ENCODE measurements around the gene CEP72. TPM values are rescaled to one million over a fixed set of nuclear protein-coding genes. Genes with fewer than 3 reads are reported as not detected.
"Not testable (repeated sequence)": the region's sequence is repeated elsewhere in the genome, so short reads cannot be mapped to it uniquely, and the experiment has no call there.

CEP72 gene, protein sequence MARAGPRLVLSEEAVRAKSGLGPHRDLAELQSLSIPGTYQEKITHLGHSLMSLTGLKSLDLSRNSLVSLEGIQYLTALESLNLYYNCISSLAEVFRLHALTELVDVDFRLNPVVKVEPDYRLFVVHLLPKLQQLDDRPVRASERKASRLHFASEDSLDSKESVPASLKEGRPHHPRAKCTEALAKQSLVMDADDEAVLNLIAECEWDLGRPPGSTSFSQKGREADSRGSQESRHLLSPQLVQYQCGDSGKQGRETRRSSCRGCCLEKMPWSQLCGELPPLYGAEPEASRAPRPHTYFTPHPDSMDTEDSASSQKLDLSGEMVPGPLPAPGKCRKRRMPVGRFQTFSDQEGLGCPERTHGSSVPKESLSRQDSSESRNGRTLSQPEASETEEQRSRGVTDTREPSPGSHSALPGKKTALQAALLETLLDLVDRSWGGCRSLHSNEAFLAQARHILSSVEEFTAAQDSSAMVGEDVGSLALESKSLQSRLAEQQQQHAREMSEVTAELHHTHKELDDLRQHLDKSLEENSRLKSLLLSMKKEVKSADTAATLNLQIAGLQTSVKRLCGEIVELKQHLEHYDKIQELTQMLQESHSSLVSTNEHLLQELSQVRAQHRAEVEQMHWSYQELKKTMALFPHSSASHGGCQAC
- 1 to 10 TPM; 4.1 to 8.2 TPM for total RNA-seq
- long read RNA-seq, partial matches to known transcripts: 0 of 3 reads
- long read RNA-seq, other reads (novel, unspliced or antisense): 2 of 3 reads

DNA sequence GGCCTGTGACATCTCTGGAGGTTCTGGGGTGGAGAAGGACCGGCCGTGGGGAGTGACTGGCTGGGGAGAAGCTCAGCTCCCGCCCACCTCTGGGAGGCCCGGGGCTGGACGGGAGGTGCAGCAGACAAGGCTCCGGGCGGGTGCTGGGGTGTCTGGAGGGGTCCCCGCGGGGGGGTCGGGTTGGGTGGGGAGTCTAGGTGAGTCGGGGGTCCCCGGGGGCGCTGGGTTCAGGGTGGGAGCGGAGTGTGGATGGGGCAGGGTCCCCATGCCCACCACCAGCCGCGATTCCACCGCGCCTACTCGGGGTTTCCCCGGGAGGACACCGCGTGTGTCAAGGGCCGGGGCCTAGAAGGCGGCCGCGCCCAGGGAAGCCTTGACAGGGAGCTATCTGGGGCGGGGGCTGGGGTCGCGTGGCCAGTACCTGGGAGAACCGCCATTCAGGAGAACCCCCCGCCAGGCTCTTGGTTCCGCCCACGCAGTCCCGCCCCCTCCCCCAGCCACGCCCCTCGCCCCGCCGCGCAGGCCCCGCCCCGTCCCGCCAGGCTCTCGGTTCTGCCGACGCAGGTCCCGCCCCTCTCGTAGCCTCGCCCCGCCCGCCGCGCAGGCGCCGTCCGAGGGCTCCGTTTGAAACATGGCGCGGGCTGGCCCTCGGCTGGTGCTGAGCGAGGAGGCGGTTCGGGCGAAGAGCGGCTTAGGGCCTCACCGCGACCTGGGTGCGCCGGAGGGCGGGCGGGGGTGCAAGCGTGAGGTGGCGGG is at the start of gene CEP72:
Gene CEP72, plus strand, starts transcription at position 610 of the 756 bp plus-strand sequence. Its CDS starts 22 bp downstream, at position 632.
- ATAC-seq: peak; percentile 95
- intact Hi-C loops (cut with DNase I, micrococcal nuclease): no loop called here
- peak; percentile 87 to 92 for DNase-seq

DNA sequence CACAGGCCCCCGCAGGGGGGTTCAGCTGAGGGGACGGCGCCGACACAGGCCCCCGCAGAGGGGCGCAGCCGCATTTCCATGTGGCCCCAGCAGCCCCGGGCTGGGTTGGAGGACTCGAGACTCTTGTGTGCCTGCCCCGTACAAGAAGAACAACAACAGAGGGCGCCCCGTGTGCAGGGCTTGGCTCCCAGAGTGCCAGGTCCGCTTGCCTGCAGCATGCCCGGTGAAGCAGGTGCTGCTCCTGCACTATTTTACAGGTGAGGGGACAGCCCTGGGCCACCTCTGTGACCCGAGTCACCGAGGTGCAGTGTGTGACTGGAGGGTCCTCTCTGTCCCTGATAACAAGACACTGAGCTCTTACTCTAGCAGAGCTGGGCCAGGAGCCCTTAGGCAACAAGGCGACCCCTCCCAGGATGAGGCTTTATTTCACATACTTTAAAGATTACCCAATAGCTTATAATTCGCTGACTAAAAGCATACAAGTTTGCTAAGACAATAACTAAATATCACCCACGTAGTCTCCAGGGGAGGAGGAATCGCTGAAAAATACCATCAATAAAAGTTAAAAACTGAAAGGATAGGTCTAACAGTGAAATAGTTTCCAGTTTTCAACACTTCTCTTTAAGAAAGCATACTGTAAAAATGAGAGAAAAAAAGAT is 46.2 kb upstream of the CEP72 start:
- DNase-seq: peak in 1 of 2 donors; percentile 52
- intact Hi-C loops (cut with DNase I, micrococcal nuclease): no loop called here

DNA sequence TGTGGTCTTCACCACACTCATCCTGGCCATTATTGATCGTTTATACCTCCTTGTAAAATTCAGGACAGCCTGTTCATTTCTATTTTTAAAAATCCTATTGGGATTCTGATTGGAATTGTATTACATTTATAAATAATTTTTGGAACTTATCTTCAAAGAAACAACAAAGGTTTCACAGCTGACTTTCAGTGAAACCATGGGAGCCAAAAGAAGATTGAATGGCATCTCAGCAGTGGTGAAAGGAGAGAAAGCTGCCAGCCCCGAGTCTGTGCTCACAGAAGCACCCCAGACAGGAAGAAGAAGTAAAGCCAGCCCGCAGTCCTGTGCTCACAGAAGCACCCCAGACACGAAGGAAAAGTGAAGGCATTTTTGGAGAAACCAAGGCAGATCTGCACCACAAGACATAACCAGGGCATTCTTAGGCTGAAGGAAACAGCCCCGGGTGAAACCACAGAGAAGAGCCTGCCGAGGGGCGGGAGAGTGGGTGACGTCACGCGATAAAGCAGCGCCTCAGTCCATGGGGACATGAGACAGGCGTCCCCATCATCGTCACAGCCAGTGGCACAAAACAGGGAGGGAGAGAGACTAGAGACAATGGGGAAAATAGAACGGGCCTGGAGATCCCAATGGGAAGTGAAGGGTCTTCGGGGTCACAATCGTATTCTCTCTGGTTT is 45.4 kb upstream of the CEP72 start:
- no peak for ATAC-seq
- intact Hi-C loops (cut with DNase I, micrococcal nuclease): no loop called here
- no peak for DNase-seq

More for the DNA sequence above, 46.2 kb upstream of the CEP72 start:
- ATAC-seq: peak; percentile 81

DNA sequence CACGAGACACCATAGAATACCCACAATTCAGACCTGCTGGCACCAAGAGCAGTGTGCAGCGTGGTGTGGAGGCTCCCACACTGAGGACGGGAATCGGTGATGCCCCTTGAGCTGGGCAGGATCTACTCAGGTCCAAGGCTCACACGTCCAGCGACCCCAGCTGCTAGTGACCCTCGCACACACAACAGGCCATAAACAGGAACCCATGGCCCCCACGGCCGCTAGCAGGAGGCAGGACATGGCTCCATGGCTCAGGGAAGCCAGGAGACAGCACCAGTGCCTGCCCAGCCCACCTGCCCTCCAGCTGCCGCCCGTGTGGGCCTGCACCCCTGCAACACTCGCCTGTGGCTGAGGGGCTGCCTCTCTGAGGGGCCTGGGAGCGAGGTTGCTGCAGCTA is 44.5 kb upstream of the CEP72 start:
- intact Hi-C loops (cut with DNase I, micrococcal nuclease): no loop called here
- ATAC-seq: no peak
- DNase-seq: no peak

DNA sequence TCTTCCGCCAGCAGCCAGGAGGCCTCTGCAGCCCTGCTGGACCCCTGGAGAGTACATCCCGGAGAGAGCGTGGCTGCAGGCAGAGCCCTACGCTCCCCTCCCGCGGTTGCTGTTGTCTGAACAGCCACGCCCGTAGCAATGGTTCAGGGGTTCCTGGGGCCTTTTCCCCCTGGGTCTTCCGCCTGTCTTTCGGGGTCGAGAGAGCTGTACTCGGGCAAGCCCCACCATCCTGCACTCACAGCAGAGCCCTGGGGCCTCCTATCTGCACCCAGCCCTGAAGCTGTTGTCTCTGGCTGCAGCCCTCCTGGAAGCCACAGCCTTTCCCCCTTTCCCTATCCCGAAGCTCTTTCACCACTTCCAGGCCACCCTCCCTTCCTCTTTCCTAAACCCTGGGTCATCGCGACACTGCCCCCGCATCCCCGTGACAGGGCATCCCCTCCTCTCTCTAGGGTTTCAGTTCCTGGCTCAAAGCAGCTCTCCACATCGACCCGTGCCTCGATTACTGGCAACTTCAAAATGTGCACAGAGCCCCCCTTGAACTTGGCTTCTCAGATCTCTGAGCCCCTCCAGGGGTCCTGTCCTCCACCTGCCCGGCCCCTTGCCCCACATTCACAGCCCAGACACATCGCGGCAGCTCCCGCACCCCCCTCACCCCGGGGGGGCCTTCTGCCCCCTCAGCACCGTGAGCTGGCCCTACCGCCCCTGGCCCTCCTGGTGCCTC is 43.9 kb upstream of the CEP72 start:
- no peak for ATAC-seq
- intact Hi-C loops (cut with DNase I, micrococcal nuclease): no loop called here

DNA sequence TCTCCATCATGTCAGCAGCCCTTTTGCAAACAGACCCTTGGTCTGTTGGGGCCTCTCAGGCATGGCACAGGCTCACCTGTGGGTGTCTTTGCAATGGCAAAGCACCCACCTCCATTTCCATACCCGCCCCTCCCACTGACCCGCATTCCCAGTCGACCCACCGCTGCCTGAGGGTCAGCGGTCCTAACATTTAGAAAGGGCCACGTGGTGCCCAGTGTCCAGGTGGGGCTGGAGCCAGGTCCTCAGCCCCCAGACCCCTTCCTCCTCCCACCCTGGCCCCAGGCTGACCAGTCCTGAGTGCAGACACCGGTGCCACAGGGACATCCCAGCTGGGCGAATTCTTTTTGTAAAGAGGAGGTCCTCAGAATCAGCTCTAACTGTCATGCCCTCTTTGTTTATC is 43.3 kb upstream of the CEP72 start:
- DNase-seq (no peak), ATAC-seq (no peak)
- intact Hi-C loops (cut with DNase I, micrococcal nuclease): no loop called here

More for the DNA sequence above, 43.9 kb upstream of the CEP72 start:
- no peak for DNase-seq

DNA sequence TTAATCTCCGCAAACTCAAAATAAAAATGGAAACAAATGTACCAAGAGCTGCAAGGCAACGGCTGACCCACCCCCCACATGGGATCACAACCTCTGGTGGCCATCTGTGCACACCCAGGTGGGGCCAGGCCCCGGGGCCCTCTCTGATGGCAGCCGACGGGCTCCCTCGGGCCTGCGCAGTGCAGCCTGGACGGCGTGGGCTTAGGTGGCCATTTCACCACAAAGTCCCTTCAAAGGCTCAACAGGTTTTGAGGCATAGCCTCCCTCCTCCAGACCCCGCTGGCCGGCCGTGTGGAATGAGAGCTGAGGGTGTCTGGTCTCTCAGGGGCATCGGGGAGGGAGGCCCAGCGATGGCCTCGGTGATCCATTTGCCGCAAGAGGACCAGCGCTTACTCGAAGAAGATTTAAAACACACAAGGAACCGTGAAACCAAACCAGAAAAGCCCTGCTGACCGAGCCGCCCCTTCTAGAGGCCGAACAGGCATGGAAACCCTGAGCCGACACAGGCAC is 42.7 kb upstream of the CEP72 start:
- DNase-seq (no peak), ATAC-seq (no peak)
- intact Hi-C loops (cut with DNase I, micrococcal nuclease): no loop called here

DNA sequence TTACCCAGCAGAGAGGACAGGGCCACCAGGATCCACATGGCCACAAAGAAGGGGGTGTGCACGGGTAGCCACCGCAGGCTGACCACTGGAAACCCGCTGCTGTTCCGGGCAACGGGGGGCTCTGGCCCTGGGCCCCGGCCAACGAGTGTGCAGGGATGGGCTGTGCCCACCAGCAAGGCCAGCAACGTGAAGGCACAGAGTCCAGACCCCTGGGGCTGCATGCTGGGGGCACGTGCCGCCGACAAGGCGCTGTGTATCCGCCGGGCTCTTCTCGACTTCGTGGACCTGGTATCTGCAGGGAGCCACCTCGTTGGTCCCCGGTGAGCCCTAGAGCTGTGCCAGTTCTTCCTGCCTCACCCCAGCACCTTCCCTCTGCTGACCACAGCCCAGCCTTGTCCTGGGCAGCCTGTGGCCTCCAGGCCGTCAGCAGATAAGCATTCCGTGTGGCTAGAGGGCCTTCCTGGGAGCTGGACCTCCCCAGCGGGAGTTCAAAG is 42.2 kb upstream of the CEP72 start:
- intact Hi-C loops (cut with DNase I, micrococcal nuclease): no loop called here
- DNase-seq (no peak), ATAC-seq (no peak)

DNA sequence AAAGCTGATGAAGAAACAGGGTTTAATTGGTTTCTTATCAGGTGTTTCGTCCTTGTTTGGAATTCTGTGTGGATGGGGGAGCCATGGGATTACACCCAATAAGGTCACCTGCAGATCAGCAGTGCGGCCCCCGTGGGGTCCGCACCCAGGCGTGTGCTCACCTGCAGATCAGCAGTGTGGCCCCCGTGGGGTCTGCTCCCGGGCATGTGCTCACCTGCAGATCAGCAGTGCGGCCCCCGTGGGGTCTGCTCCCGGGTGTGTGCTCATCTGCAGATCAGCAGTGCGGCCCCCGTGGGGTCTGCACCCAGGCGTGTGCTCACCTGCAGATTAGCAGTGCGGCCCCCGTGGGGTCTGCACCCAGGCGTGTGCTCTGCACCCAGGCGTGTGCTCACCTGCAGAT is 41.7 kb upstream of the CEP72 start:
- no peak for DNase-seq

DNA sequence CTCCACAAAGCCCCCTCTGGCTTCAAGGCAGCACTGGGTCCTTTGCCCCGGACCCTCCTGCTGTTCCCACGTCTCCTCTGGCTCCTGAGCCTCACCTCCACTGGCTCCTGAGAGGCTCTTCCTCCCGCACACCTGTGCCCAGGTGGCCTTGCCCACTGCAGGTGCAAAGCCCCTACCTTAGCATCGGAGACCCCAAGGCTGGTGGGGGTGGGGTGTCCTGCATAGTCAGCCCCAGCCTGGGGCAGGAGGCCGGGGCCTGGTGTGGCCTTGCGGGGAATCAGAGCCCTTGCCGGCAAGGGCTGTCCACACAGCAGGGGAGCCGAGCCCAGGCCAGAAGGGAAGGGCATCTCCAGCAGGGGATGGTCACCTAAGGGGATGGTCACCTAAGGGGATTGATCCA is 41.3 kb upstream of the CEP72 start:
- no peak for DNase-seq
- no peak for ATAC-seq
- intact Hi-C loops (cut with DNase I, micrococcal nuclease): no loop called here

More for the DNA sequence above, 41.7 kb upstream of the CEP72 start:
- ATAC-seq: no peak
- intact Hi-C loops (cut with DNase I, micrococcal nuclease): no loop called here

DNA sequence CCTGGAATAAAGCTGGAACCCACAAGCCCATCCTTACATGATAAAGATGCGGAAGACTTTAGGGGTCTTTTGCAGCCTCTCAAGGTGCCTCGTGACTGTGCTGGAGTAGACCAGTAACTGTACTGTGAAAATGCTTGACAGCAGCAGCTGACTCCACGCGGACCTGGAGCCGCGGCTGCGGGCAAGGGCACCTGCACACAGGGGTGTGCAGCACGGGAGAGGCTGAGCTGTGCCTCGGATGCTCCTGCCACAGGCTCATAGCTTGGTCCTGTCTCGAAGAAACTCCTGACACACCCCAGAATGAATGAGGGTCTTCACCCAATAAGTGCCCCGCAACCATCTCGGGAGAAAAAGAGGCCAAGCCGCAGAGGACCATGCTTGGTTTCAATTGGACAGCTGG is 40.3 kb upstream of the CEP72 start:
- intact Hi-C loops (cut with DNase I, micrococcal nuclease): no loop called here
- DNase-seq: no peak
- ATAC-seq: no peak

DNA sequence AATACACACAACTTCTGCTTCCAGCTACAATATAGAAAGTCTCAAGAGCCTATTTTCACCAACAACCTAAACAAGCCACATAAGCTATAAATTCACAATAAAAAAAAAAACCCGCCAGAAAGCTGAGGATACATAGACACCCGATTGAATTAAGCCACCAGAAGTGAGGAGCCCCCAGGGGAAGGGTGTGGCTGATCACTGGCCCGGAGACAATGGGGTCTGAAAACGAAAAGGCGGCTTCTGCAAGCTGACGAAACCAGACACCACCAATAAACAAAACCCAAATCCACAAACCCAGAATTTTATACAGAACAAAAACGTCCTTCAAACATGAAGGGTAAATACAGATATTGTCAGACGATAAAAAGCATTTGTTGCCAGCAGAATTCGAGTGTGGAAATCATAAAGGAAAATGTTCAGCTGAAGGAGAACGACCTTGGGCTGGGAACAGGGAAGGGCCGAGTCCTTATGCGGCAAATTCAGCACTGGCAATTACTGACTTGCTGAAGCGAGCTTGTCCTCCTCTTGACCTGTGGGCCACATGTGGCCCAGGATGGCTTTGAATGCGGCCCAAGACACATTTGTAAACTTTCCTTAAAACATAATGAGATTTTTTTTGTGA is 39.6 kb upstream of the CEP72 start:
- no peak for ATAC-seq
- intact Hi-C loops (cut with DNase I, micrococcal nuclease): no loop called here
- no peak for DNase-seq

DNA sequence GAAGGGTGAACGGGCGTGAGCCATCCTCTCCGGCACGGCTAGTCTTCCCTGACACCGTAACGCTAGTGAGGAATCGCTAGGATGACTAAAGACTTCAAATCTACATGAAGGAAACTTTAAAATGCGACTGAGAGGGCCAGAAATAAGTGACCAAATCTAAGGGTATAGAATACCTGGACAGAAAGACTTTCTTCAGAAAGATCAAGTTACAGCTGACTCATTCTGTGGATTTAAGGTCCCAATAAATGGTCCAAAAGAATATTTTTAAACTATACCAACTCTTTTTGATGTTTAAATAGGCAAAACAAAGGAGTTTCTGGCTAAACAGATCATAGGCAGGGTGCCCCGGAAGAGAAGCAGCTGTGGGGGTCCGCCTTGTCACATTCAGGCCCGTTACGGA is 38.9 kb upstream of the CEP72 start:
- intact Hi-C loops (cut with DNase I, micrococcal nuclease): no loop called here
- ATAC-seq: no peak
- no peak for DNase-seq

DNA sequence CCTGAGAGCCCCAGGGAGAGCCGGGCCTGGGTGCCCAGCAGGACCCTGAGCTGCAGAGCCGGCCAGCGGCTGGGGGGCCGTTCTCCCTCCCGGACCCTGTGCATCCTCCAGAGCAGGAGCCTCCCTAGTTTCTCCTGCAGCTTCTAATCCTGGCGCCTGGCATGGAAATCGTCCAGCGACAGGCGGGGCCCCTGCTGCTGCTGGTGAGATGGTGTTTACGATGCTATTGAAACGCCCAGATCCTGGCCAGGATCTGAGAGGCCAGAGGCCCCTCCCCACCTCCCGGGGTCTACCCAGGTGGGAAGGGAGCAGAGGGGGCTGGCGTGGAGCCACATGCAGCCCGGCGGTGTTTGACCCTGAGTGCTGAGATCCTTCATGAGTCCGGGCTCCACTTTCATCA is 38.2 kb upstream of the CEP72 start:
- intact Hi-C loops (cut with DNase I, micrococcal nuclease): no loop called here
- no peak for DNase-seq
- ATAC-seq: no peak

DNA sequence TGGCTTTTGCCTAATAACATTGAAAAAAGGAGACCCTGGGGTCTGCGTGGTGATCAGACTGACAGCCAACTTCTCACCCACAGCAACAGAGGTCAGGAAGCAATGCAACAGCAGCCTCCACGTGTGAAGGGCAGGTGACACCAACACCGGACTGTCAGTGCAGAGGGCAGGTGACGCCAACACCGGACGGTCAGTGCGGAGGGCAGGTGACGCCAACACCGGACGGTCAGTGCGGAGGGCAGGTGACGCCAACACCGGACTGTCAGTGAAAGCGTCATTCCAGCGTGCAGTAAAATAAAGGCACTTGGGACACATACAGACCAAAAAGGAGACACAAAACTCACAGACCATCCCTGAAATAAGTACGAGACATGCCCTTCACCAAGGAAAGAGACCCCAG is 37.2 kb upstream of the CEP72 start:
- ATAC-seq (no peak), DNase-seq (no peak)
- intact Hi-C loops (cut with DNase I, micrococcal nuclease): no loop called here

DNA sequence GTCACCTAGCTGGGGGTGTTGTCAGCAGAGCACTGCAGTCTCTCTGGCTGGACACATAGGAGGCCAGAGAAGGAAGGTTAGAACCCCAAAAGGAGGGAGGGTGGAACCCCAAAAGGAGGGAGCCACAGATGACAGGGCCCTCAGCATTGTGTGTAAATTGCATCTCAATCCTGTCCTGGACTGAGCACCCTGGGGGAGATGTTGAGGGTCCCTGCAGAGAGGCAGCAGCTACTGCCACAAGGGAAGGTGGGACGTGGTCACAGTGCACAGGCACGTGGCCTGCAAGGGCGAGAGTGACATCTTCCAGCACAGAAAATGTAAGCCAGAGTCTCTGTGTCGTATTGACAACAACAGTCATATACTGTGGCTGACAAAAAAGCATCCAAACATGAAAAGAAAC is 36.5 kb upstream of the CEP72 start:
- no peak for ATAC-seq
- intact Hi-C loops (cut with DNase I, micrococcal nuclease): no loop called here
- DNase-seq: no peak

DNA sequence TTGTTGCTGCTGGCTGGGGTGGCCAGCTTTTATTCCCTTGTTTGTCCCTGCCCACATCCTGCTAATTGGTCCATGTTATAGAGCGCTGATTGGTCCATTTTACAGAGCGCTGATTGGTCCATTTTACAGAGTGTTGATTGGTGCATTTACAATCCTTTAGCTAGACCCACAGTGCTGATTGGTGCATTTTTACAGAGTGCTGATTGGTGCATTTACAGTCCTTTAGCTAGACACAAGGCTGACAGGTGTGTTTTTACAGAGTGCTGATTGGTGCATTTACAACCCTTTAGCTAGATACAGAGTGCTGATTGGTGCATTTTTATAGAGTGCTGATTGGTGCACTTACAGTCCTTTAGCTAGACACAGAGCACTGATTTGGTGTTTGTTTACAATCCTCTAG is 34.9 kb upstream of the CEP72 start:
- ATAC-seq; intact Hi-C loops (cut with DNase I, micrococcal nuclease); DNase-seq: not testable (repeated sequence)
